Measurements from ENCODE around the gene RASGRP4. TPM values are rescaled to one million over a fixed set of nuclear protein-coding genes. Genes with fewer than 3 reads are reported as not detected.
A peak's percentile ranks its signal among the peaks of the same experiment; 100 is the strongest.

RASGRP4 gene
- total and polyA plus RNA-seq, 8 donors, result 2.0 to 23.8 (median 2.8) TPM

DNA sequence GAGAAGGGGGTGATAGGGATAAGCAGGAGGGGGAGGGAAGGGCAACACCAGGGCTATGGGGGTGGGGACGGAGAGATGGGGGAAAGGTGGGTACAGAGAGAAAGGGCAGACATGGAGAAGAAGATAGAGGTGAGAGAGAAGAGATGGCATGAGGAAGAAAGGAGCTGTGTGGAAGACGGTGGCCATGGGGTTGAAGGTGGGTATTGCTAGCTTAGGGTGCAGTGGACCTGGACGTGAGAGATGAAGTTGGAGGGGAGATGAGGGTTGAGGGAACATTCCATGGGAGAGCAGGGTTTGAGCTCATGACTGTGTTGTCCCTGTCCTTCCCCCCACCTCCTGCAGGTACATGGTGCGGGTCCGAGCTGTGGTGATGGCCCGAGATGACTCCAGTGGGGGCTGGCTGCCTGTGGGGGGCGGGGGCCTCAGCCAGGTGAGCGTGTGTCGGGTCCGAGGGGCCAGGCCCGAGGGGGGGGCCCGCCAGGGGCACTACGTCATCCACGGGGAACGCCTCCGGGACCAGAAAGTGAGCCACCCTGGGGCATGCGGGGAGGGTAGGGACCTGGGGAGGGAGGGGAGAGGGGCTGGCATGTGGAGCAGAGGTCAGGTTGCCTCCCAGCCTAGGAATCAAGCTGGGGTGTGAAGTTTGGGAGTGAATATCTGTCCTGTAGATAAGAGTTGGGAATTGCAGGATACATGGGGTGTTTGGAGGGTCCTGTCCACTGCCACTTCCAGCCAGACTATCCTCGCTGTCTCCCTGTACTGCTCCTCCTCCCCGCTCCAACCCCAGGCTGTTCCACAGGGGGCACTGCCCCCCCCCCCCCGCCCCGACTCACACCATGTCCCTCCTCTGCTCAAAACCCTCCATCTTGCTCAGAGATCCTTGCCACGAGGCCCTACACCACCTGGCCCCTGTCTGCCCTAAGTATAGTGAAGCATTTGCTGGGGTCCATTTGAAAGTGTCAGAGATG is 35.8 kb downstream of the RASGRP4 start:
- Histone ChIP-seq H3K4me1 (peaks cover 17 to 44% of the 10 kb centered on the region in 2 donors), H3K27me3 (peaks cover 15 to 97% of the 10 kb centered on the region in 2 donors), H3K27ac (peak overlapping the region in 1 of 2 donors; percentile 65), H3K4me3 (no peak overlapping the region), H3K36me3 (peaks cover 0 to 12% of the 10 kb centered on the region in 2 donors), H3K9me3 (no peaks in the 10 kb centered on the region)
- intact Hi-C loops (cut with DNase I), result no loop called here
- no peak for ATAC-seq
- peak in 1 of 4 donors; percentile 13 for DNase-seq
- no peak for TF ChIP-seq CTCF (IDR thresholded peaks at IDR 0.05)

GRCh38 chr19:38389101-38389925 is 36.7 kb downstream of the RASGRP4 start:
- TF ChIP-seq CTCF (IDR thresholded peaks at IDR 0.05), result no peak
- no peak for ATAC-seq

GRCh38 chr19:38388349-38389100 is 37.5 kb downstream of the RASGRP4 start, which contains the start of gene SPRED3:
Gene SPRED3 (plus strand): TSS chr19:38388697. CDS start chr19:38390303, 1,606 bp downstream.
- no peaks in the 10 kb centered on the region for H3K9me3 ChIP-seq
- peaks cover under 1 to 87% of the 10 kb centered on the region in 2 donors for H3K27me3 ChIP-seq
- peak within 1 kb of the TSS; percentile 40 to 54 for H3K4me3 ChIP-seq
- TF ChIP-seq CTCF (IDR thresholded peaks at IDR 0.05), result no peak
- intact Hi-C loops (cut with DNase I), result no loop called here
- peaks cover 17 to 42% of the 10 kb centered on the region in 2 donors for H3K4me1 ChIP-seq
- ATAC-seq (peak; percentile 2), DNase-seq (peak in 1 of 4 donors; percentile 80)
- H3K36me3 ChIP-seq, result peaks cover 0 to 28% of the 10 kb centered on the region in 2 donors
- peak within 1 kb of the TSS; percentile 48 to 70 for H3K27ac ChIP-seq

More at GRCh38 chr19:38389101-38389925, 36.7 kb downstream of the RASGRP4 start:
- Histone ChIP-seq H3K4me3 (peak overlapping the region; percentile 40 to 54), H3K36me3 (peaks cover 0 to 20% of the 10 kb centered on the region in 2 donors), H3K27ac (peak overlapping the region; percentile 48 to 65), H3K4me1 (peaks cover 17 to 42% of the 10 kb centered on the region in 2 donors), H3K9me3 (no peaks in the 10 kb centered on the region), H3K27me3 (peaks cover 8 to 95% of the 10 kb centered on the region in 2 donors)
- intact Hi-C loops (cut with DNase I), result no loop called here
- no peak for DNase-seq

- intact Hi-C loops (cut with DNase I), result no loop called here
- ATAC-seq, result peak; percentile 93
- TF ChIP-seq CTCF (IDR thresholded peaks at IDR 0.05), result no peak
- Histone ChIP-seq H3K27me3 (peaks cover 0 to 80% of the 10 kb centered on the region in 2 donors), H3K9me3 (no peaks in the 10 kb centered on the region), H3K27ac (peak within 1 kb of the TSS; percentile 5 to 70), H3K36me3 (peaks cover 0 to 36% of the 10 kb centered on the region in 2 donors), H3K4me1 (peaks cover 17 to 42% of the 10 kb centered on the region in 2 donors), H3K4me3 (peak within 1 kb of the TSS; percentile 40 to 54)
- peak in 3 of 4 donors; percentile 72 to 94 (median 88) for DNase-seq
Observed at GRCh38 chr19:38387550-38388348, 38.3 kb downstream of the RASGRP4 start, which contains the start of gene GGN. Gene GGN (minus strand): TSS chr19:38388034. CDS start chr19:38387261, 773 bp downstream.

Measured in left lung (tissue), 10 donors.